ENCODE results near the gene FANCL.
"Not testable (repeated sequence)": the region's sequence is repeated elsewhere in the genome, so short reads cannot be mapped to it uniquely, and the experiment has no call there.

The FANCL gene

DNA sequence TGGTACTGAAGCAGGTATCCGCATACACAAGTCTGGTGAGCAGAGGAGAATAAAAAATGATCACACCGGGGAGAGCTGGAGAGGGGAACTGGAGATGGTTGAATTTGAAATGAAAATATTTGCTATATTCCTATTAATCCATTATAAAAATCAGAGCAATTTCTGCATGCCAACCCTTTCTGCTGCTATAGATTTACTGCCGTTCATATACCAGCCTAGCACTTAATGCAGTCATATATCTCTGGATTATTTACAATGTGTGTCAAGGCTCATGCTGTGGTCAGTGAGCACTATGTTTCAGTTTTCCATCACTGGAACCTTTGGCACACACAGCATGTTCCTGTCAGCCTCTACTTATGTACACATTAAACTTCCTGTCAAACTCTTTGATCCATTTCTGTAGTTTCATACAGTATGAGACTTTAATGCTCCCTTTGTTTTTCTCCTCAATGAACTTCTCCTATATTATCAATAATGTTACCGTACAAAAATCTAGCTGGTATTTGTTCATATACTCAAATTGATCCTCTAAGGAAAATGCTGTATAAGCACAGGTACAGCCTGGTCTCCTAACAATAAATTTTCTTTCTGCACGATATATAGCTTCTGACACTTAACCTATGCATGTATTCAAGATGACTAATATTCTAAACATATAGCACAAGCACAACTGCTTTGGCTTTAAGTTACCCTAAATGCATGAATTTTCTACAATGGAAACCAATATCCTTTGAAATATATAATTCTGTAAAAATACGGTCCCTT lies 36.7 kb downstream of the FANCL start:
- DNase-seq = no peak

GRCh38 chr2:58203018-58203417 lies 38.1 kb downstream of the FANCL start:
- DNase-seq = no peak

GRCh38 chr2:58202404-58202803 lies 38.7 kb downstream of the FANCL start:
- DNase-seq = no peak

- DNase-seq = no peak
Measured at GRCh38 chr2:58197894-58198293, 43.2 kb downstream of the FANCL start.

- DNase-seq = no peak
Measured at GRCh38 chr2:58195662-58196061, 45.5 kb downstream of the FANCL start.

DNA sequence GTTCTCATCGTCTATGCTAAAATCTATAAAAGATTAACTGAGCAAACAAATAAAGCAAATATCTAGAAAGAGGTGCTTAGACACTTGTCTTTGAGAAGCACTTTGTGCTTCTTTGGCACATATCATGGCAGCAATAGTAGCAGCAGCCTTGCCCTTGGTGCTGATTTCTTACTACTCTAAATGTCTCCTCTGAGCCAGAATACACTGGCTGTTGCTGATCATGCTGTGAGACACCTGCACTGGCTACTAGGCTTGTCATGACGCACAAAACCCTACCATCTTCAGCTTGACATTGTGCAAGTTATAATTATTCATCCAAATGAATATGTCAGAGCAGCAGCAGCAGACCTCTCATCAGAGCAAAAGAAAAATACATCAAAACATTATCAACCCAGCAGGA lies 46.7 kb downstream of the FANCL start:
- no peak for DNase-seq

DNA sequence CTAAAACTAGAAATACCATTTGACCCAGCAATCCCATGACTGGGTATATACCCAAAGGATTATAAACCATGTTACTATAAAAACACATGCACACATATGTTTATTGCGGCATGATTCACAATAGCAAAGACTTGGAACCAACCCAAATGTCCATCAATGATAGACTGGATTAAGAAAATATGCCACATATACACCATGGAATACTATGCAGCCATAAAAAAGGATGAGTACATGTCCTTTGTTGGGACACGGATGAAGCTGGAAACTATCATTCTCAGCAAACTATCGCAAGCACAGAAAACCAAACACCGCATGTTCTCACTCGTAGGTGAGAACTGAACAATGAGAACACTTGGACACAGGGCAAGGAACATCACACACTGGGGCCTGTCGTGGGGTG lies 54.1 kb downstream of the FANCL start:
- DNase-seq = not testable (repeated sequence)

GRCh38 chr2:58186501-58186900 lies 54.6 kb downstream of the FANCL start:
- no peak for DNase-seq

DNA sequence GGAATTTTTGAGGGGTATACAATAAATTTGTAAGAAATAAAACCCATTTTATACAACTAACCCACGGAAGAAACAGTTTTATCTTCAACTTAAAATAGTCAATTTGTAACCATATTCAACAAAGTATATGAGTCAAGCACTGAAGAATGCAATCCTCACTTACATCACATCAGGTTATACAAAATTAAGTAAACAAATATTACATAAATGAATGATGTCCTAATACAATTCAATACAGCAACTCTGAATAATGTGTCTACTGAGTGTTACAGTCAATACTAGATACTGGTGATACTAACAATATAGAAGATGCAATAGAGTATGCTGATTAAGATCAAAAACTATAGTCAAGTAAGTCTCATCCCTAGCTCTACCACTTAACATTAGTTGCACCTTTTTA lies 58.6 kb downstream of the FANCL start:
- no peak for DNase-seq

DNA sequence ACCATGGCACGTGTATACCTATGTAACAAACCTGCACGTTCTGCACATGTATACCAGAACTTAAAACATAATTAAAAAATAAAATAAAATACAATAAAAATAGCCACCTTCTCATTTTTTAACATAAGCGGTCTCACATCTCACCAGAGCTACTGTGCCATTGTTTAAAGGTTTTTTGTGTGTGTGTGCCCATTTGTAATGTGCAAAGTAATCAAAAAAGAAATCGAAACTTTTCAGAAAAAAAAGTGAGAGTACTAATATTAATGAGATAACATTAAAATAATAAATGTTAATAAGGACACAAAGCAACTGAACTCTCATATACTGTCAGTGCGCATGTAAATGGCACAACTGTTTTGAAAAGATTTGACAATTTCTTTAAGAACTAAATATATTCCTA lies 60.5 kb downstream of the FANCL start:
- DNase-seq = no peak

GRCh38 chr2:58180175-58180574 lies 61.0 kb downstream of the FANCL start:
- not testable (repeated sequence) for DNase-seq

DNA sequence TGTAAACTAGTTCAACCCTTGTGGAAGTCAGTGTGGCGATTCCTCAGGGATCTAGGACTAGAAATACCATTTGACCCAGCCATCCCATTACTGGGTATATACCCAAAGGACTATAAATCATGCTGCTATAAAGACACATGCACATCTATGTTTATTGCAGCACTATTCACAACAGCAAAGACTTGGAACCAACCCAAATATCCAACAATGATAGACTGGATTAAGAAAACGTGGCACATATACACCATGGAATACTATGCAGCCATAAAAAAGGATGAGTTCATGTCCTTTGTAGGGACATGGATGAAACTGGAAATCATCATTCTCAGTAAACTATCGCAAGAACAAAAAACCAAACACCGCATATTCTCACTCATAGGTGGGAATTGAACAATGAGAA lies 63.9 kb downstream of the FANCL start:
- not testable (repeated sequence) for DNase-seq

- not testable (repeated sequence) for DNase-seq
Measured at GRCh38 chr2:58171831-58172230, 69.3 kb downstream of the FANCL start.

DNA sequence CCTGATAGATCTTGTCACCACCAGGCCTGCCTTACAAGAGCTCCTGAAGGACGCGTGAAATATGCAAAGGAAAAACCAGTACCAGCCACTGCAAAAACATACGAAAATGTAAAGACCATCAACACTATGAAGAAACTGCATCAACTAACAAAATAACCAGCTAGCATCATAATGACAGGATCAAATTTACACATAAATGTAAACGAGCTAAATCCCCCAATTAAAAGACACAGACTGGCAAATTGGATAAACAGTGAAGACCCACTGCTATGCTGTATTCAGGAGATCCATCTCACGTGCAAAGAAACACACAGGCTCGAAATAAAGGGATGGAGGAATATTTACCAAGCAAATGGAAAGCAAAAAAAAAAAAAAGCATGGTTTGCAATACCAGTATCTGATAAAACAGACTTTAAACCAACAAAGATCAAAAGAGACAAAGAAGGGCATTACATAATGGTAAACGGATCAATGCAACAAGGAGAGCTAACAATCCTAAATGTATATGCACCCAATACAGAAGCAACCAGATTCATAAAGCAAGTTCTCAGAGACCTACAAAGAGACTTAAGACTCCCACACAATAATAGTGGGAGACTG lies 70.7 kb downstream of the FANCL start:
- DNase-seq = not testable (repeated sequence)

GRCh38 chr2:58169845-58170244 lies 71.3 kb downstream of the FANCL start:
- not testable (repeated sequence) for DNase-seq

- not testable (repeated sequence) for DNase-seq
Measured at GRCh38 chr2:58168130-58168529, 73.0 kb downstream of the FANCL start.

- DNase-seq = no peak
Measured at GRCh38 chr2:58163913-58164312, 77.2 kb downstream of the FANCL start.

DNA sequence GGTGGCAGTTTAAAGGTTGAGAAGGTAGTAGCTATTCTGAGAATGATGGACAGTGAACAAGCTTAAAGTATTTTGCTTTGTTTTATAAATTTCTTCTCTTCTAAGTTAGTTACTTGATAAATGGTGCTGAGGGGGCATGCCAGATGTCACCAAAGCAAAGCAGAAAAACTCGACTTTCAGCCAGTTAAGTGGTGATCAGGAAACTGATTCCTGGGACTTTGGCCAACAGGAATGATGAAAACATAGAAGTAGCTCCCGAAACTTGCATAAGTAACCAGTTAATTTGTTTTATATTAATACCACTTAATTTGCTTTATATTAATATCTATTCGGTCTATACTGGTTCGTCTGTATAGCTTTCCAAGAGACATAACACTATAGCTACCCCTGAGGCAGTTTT lies 82.6 kb downstream of the FANCL start:
- no peak for DNase-seq

DNA sequence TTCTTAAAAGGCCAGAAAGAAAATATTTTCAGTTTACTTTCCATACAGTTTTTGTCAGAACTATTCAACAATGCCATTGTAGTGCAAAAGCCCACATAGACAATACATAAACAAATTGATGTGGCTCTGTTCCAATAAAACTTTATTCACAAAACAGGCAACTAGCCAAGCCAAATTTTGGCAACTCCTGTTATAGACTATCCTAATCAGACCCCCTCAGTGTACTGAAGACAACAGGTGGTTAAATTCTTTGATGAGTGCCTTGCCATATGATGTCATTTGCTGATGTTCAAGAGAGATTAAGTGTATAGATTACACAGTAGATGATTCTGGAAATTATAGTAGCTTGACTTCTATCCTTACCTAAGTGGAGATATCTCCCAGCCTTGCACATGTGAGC lies 83.4 kb downstream of the FANCL start:
- no peak for DNase-seq

- no peak for DNase-seq
Measured at GRCh38 chr2:58156780-58157179, 84.3 kb downstream of the FANCL start.

DNA sequence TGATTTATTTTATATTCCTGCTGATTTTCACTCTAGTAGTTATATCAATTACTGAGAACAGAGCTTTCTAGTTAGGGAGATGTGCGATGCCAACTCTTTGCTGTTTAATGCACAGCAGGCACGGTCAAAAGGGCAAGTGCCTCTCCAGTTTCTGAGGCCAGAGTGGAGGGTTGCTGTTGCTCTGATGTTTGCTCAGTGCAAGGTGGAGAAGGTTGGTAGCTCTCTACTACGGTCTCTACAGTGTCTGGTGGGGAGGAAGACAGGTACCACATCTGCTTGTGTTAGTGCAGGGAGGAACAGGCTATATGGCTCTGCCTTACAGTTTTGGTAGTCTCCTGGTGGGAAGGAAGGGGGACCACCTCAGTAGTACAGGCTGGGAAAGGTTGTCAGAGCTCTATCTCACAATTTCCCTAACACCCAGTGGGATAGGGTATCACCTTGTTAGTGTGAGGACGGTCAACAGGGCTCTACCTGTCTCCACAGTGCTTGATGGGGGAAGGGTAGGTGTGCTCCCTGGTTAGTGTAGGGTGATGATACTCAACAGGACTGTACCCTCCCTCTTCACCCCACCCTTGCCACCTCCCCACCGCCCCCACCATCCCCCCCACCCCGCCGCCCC lies 85.9 kb downstream of the FANCL start:
- DNase-seq = no peak

- DNase-seq = no peak
Measured at GRCh38 chr2:58146707-58147106, 94.4 kb downstream of the FANCL start.

GRCh38 chr2:58145769-58146168 lies 95.4 kb downstream of the FANCL start:
- DNase-seq = not testable (repeated sequence)

GRCh38 chr2:58140508-58141072 lies 100.5 kb downstream of the FANCL start:
- DNase-seq = no peak

Data from CD4-positive, alpha-beta T cell treated with Interleukin-12 subunit alpha and Interleukin-12 subunit beta, for 1 hour (primary cell).